Heart right ventricle (tissue), 16 donors: ENCODE data around the gene CORO1C. TPM values are rescaled to one million over a fixed set of nuclear protein-coding genes. Genes with fewer than 3 reads are reported as not detected.
"Not testable (repeated sequence)": the region's sequence is repeated elsewhere in the genome, so short reads cannot be mapped to it uniquely, and the experiment has no call there.

ENCODE experiments used
- ATAC-seq, 8 donors: fragments of 200-7000 bp; cut with Tn5 transposase; one replicate each; pipeline ENCODE4 v1.9.1; 2020; ENCODE audit warnings: mild to moderate bottlenecking in 8 of 8, moderate library complexity in 8 of 8, moderate number of reproducible peaks in 1 of 8
- DNase-seq, 2 donors: peaks; one replicate each; pipeline ENCODE4 v3.0.0-alpha.2; 2020
- H3K27ac ChIP-seq, 10 donors: fragments of 200-600 bp; sonication (generic) in 2 of 10; one replicate each; pipeline versions ENCODE4 v1.5.0 to v1.8.0; 2020 to 2022; ENCODE audit warnings: mild to moderate bottlenecking in 3 of 10
- H3K27me3 ChIP-seq, 7 donors: fragments of 200-600 bp; one replicate each; pipeline ENCODE4 v1.8.0; 2021 to 2022; ENCODE audit warnings: mild to moderate bottlenecking in 2 of 7
- H3K36me3 ChIP-seq, 9 donors: fragments of 200-600 bp; sonication (generic) in 1 of 9; one replicate each; pipeline versions ENCODE4 v1.5.0 to v1.8.0; 2020 to 2022; ENCODE audit warnings: mild to moderate bottlenecking in 2 of 9
- H3K4me1 ChIP-seq, 9 donors: fragments of 200-600 bp; sonication (generic) in 1 of 9; one replicate each; pipeline versions ENCODE4 v1.5.0 to v1.8.0; 2020 to 2022; ENCODE audit warnings: mild to moderate bottlenecking in 4 of 9
- H3K4me3 ChIP-seq, 10 donors: fragments of 200-600 bp; sonication (generic) in 2 of 10; one replicate each; pipeline versions ENCODE4 v1.5.0 to v1.8.0; 2020 to 2022; ENCODE audit warnings: mild to moderate bottlenecking in 7 of 10, moderate library complexity in 2 of 10
- H3K9me3 ChIP-seq, 11 donors: fragments of 200-600 bp in 10 of 11; sonication (generic) in 2 of 11; one replicate each; pipeline versions ENCODE4 v1.5.0 to v1.8.0; 2013 to 2022; ENCODE audit warnings: mild to moderate bottlenecking in 2 of 11, control low read depth in 1 of 11, moderate library complexity in 1 of 11
- WGBS, 2 donors: extraction: QIAGEN DNeasy Blood & Tissue Kit; methylation state at CpG; one replicate each; pipeline ENCODE4 v1.1.7; 2013; ENCODE audit warnings: inconsistent platforms in 1 of 2; 5-methylcytosine and 5-hydroxymethylcytosine counted together
- intact Hi-C, 10 donors: fragments of 100-400 bp; cut with DNase I; formaldehyde crosslinking; loops; one replicate each; pipeline versions ENCODE4 v1.11.1 to v1.14.2; 2022
- polyA plus RNA-seq, 2 donors: library from polyadenylated mRNA; stranded (reverse); fragments of 200-250 nt; gene quantifications; one replicate each; pipeline ENCODE4 v1.2.3, GENCODE V29; 2013
- total RNA-seq, 10 donors: library from RNA; stranded (reverse); fragmentation: NEBNext Ultra II Directional in 3 of 10; extraction: Animal tissue kit (Norgen Biotek cat#: 25700) in 3 of 10; gene quantifications; one replicate each; pipeline versions ENCODE4 v1.2.1 to v1.2.4, GENCODE V29; 2021 to 2023
- TF ChIP-seq, protein P1 (sequence below), 9 donors: fragments of 200-600 bp; sonication (generic) in 2 of 9; IDR thresholded peaks; one replicate each; pipeline versions ENCODE4 v1.5.0 to v1.8.0; 2021 to 2022; ENCODE audit warnings: antibody characterized with exemption in 9 of 9, mild to moderate bottlenecking in 5 of 9, moderate library complexity in 1 of 9
- donor health status: Arrhythmogenic right ventricular cardiomyopathy.
- donor health status: ischemic (EF 13 %, LVEDD 7.1; RV severe dilation, severe dysfunction).
- donor health status: healthy with polysubstance abuse.
- donor health status: DM: no; HTN: yes; CAD: no.
- donor health status: DM: no; HTN: no; CAD: no.
- donor health status: ischemic (EF 25% LVEDD 6.9; RV normal size, moderate dysfunction).
- donor health status: ischemic (EF 25% LVEDD 5.7; RV mildly dilated, moderate dysfunction).
- donor health status: healthy.
- donor health status: DM: yes; HTN: yes; CAD: no.
- donor health status: Ischemic cardiomyopathy.
- donor health status: ischemic (EF 35%, LVEDD 5.7; RV mildly dilated, moderate dysfunction).
- donor health status: nonischemic (EF 11% LVEDD 7.7; RV severe dilation, severe dysfunction).
- donor health status: DM: yes; HTN: yes; CAD: no.
- donor health status: PGD.
- donor health status: ischemic (EF 29% LVEDD 5.4; RV normal size, mild dysfunction).
- donor health status: nonischemic (EF 23%, LVEDD 6.1; RV moderate dilation, normal function).

CORO1C gene
- total and polyA plus RNA-seq, 12 donors, result 25.5 to 88.6 (median 58.2) TPM

GRCh38 chr12:108772247-108772646 lies 40.9 kb upstream of the CORO1C start:
- Histone ChIP-seq H3K27me3 (peaks cover 0 to 6% (median 0%) of the 10 kb centered on the region in 7 donors), H3K9me3 (no peaks in the 10 kb centered on the region), H3K4me3 (no peak overlapping the region), H3K4me1 (peaks cover 17 to 55% (median 39%) of the 10 kb centered on the region in 9 donors), H3K36me3 (no peaks in the 10 kb centered on the region), H3K27ac (peak overlapping the region in 9 of 10 donors; percentile 5 to 84 (median 43))
- intact Hi-C loops, result loop anchor here in 4 of 10 donors (1.0 to 5.0 kb wide), 2 partner anchors 40 kb away; partner anchors contain the start of gene CORO1C (in 3 of the 4)
- DNase-seq (peak in 1 of 2 donors; percentile 29), ATAC-seq (peak in 4 of 8 donors; percentile 2 to 44 (median 24))
- WGBS, 2 donors, result 31 to 49% methylated on average over 2 of the region's 2 CpGs
- TF ChIP-seq, protein P1, sequence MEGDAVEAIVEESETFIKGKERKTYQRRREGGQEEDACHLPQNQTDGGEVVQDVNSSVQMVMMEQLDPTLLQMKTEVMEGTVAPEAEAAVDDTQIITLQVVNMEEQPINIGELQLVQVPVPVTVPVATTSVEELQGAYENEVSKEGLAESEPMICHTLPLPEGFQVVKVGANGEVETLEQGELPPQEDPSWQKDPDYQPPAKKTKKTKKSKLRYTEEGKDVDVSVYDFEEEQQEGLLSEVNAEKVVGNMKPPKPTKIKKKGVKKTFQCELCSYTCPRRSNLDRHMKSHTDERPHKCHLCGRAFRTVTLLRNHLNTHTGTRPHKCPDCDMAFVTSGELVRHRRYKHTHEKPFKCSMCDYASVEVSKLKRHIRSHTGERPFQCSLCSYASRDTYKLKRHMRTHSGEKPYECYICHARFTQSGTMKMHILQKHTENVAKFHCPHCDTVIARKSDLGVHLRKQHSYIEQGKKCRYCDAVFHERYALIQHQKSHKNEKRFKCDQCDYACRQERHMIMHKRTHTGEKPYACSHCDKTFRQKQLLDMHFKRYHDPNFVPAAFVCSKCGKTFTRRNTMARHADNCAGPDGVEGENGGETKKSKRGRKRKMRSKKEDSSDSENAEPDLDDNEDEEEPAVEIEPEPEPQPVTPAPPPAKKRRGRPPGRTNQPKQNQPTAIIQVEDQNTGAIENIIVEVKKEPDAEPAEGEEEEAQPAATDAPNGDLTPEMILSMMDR (IDR thresholded peaks at IDR 0.05), result no peak

DNA sequence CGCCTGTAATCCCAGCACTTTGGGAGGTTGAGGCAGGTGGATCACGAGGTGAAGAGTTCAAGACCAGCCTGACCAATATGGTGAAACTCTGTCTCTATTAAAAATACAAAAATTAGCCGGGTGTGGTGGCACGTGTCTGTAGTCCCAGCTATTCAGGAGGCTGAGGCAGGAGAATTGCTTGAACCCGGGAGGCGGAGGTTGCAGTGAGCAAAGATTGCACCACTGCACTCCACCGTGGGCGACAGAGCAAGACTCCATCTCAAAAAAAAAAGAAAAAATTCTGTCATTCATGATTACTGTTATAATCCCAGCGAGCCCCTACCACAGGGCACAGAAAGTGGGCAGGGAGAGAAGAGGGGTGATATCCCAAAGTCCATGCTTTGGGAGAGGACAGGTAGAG lies 40.5 kb upstream of the CORO1C start:
- ATAC-seq, H3K4me3 ChIP-seq, H3K27me3 ChIP-seq, DNase-seq, H3K36me3 ChIP-seq, H3K9me3 ChIP-seq: not testable (repeated sequence)
- WGBS, 2 donors, result 78 to 85% methylated on average over 9 of the region's 9 CpGs
- Histone ChIP-seq H3K4me1 (peaks cover 17 to 55% (median 39%) of the 10 kb centered on the region in 9 donors), H3K27ac (peak overlapping the region in 8 of 10 donors; percentile 2 to 84 (median 34))
- intact Hi-C loops, result loop anchor here in 4 of 10 donors (1.0 to 5.0 kb wide), 2 partner anchors 40 kb away; partner anchors contain the start of gene CORO1C (in 3 of the 4)

DNA sequence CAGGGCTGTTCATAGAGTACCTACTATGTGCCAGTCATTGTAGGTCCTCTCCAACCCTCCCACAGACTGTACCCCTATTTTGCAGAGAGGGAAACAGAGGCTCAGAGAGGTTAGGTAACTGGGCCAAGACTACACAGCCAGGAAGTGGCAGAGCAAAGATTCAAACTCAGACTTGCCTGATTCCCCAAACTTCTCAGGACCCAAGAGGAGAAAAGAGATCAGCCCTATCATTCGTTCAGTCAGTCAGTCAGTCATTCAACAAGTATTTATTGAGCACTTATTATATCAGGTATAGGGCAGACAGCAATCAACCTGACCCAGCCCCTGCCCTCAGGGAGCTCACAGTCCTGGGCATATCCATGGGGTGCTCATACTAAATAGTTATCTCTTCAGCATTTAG lies 39.6 kb upstream of the CORO1C start:
- no peaks in the 10 kb centered on the region for H3K9me3 ChIP-seq
- H3K27ac ChIP-seq, result peak overlapping the region in 1 of 10 donors; percentile 59
- H3K4me3 ChIP-seq, result no peak overlapping the region
- no peak for DNase-seq
- ATAC-seq, result no peak
- H3K27me3 ChIP-seq, result peaks cover 0 to 6% (median 0%) of the 10 kb centered on the region in 7 donors
- H3K36me3 ChIP-seq, result no peaks in the 10 kb centered on the region
- TF ChIP-seq, protein P1 (IDR thresholded peaks at IDR 0.05), result no peak
- 97% methylated on average over 1 of the region's 1 CpG for WGBS, 2 donors
- H3K4me1 ChIP-seq, result peaks cover 17 to 55% (median 39%) of the 10 kb centered on the region in 9 donors
- intact Hi-C loops, result loop anchor here in 3 of 10 donors (5.0 kb wide), 1 partner anchor 39 kb away; the partner anchor contains the start of gene CORO1C (in 3 of the 3)

DNA sequence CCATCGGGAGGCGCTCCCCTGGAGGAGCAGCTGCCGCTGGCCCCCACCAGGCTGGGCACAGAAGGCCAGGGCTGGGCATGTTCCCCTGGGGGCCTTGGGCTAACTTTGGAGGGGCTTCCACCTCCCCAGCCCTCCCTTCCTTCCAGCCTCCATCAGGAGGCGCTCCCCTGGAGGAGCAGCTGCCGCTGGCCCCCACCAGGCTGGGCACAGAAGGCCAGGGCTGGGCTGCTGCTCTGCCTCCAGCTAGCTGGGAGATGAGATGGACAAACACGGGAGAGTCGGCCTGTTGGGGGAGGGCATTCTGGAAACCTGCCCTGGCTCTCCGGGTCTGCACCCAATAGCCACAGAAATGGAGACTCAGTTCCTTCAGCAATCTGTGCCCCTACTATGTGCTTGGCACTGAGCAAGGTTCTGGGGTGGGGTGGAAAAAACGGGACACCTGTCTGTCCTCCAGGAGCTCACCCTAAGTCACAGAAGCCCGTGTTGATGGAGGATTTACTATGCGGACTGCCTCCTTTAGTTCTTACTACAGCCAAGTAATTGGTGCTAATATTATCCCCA lies 39.0 kb upstream of the CORO1C start:
- DNase-seq, result peak in 1 of 2 donors; percentile 28
- peaks cover 0 to 6% (median 0%) of the 10 kb centered on the region in 7 donors for H3K27me3 ChIP-seq
- WGBS, 2 donors, result 52 to 70% methylated on average over 8 to 11 of the region's 11 CpGs
- no peak for ATAC-seq
- TF ChIP-seq, protein P1 (IDR thresholded peaks at IDR 0.05), result no peak
- intact Hi-C loops, result loop anchor here in 3 of 10 donors (5.0 kb wide), 1 partner anchor 38 kb away; the partner anchor contains the start of gene CORO1C (in 3 of the 3)
- H3K27ac ChIP-seq, result peak overlapping the region in 1 of 10 donors; percentile 31
- no peak overlapping the region for H3K4me3 ChIP-seq
- H3K36me3 ChIP-seq, result no peaks in the 10 kb centered on the region
- peaks cover 17 to 55% (median 39%) of the 10 kb centered on the region in 9 donors for H3K4me1 ChIP-seq
- no peaks in the 10 kb centered on the region for H3K9me3 ChIP-seq
